GM19395 (cell line): Measurements from ENCODE around the gene HSPBP1.

Experiments
- ATAC-seq: cut with Tn5 transposase; IDR thresholded peaks from one replicate; pipeline ENCODE4 v1.9.1; 2021; ENCODE audit warnings: mild to moderate bottlenecking, moderate library complexity; ENCODE audit not compliant: unreplicated experiment

The HSPBP1 gene

GRCh38 chr19:55256562-55257460 is 23.1 kb downstream of the HSPBP1 start:
- no peak for ATAC-seq

DNA sequence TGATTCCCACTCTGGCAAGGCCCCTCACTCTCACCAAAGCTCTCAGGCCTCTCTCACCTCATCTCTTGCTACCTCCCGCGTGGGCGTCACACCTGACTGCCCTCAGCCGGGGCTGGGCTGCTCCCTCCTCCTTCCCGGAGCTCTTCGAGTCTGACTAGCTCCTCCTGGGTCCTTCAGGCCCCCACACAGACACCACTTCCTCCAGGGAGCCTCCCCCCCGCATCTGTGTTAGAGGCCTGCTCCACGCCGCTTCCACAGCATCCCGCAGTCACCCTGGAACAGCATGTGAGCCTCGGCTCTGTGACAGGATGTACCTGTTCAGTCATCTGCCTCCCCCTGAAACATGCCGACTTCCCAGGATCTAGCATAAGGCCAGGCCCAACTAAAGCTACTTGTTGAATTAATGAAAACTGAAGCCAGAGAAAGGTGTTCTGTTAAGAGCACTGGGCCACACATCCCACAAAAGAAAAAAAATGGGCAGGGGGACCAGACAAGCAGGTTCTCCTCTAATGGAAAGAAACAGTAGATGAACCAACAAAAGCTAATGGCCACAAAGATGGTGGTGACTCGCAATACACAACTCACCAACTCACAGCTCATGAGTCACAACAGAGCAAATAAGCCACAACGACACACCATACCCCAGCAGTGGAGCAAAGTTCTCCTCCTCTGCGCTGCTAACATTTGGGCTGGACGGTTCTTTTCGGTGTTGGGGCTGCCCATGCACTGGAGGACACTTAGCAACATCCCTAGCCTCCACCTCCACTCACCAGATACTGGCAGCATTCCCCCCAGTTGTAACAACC is 24.1 kb downstream of the HSPBP1 start:
- no peak for ATAC-seq

- ATAC-seq = no peak
Measured at GRCh38 chr19:55254625-55254977, 25.3 kb downstream of the HSPBP1 start.

DNA sequence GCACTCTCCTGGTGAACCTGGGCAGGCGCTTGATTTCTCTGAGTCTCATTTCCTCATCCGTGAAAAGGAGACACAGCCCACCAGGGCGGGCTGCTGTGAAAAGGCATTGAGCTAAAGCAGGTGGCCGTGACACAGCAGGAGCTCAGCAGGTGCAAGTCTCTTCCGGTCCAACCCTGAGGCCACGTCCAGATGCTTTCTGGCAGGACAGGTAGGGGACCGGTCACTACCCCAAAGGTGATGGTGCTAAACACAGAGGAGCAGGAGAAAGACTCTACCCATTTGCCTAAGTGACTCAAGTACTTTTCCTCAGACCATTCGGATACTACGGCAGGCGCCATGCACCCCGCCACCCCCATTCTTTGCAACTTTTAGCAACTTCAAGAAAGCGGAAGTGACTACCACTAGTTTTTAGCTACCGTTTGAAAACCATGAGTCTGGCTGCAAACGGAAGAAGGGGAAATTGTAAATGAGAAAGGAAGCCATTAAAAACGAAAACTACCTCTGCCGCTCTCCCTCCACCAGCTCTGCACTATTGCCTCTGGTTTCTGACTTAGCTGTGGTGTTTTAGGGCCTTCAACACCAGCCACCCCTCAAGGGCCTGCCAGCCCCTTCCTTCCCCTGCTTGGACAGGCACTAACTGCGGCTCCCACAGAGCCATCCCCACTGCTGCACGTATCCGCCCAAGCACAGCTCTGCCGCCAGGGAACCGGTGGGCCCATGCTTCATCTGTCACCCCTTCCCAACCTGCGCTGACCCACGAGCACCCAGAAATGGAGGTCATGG is 25.9 kb downstream of the HSPBP1 start:
- ATAC-seq = peak; percentile 53

DNA sequence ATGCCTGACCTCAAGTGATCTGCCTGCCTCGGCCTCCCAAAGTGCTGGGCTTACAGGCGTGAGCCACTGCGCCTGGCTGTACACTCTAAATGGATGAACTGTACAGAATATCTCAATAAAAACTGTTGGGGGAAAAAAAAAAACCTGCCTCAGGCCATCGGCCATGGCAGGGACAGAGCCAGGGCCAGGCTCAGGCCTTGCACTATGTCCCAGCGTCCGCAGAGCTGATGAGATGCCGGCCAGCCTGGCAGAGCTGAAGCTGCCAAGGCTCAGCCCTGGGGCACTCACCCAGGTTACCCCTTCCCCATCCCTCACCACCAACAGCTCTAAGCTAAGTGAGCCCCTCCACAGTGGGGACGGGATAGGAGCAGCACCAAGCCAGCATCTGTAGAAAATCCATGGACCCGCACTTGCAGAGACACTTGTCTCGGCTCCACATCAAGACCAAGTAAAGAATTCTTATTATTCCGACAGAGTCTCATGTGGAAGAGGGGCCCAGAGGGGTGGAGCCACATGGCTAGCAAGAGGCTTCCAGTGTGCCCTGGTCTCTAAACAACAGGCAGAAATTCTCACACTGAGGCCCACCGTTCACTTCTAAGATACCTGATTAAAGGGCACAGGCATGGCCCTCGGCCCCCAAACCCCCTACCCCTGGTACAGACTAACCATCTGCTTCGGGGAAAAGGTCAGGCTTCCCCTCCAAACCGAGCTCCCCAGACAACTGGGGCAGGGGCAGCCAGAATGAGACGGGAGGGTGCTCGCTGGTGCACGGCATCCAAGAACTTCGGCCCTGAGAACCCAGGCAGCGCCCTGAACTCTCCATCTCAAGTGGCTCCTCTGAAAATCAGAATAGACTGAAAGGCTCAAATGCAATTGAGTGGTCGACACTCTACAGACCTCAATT is 26.9 kb downstream of the HSPBP1 start:
- peak; percentile 5 for ATAC-seq

DNA sequence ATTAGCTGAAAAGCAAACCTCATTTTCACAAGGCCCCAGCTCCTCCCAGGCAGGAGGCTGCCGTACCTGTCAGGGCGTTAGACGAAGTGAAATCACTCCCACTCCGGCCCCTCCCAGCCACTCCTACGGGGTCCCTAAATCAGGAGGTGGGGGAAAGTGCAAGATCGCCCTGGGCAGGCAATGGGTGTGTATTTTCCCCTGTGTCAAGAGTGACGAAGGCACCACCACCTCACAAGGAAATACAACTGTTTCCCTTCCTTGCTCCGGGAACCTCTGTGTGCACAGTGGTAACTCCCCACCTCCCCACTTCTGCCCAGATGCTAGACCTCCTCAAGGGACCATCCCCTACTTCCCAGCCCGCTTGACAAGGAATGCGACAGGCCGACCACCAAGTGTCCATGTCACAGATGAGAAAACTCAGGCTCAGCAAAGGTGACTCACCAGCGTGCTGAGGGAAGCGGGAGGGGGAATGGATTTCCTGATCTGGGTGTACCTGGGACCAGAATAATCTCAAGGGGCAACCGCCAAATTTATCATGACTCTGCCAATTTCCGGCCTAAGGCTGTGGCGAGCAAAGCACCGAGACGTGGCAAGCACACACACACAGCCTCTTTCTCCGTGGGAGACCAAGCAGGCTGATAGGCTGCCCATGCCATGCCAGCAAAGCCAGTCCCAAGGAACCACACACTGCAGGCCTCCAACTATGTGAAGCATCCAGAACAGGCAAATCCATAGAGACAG is 28.4 kb downstream of the HSPBP1 start:
- no peak for ATAC-seq

DNA sequence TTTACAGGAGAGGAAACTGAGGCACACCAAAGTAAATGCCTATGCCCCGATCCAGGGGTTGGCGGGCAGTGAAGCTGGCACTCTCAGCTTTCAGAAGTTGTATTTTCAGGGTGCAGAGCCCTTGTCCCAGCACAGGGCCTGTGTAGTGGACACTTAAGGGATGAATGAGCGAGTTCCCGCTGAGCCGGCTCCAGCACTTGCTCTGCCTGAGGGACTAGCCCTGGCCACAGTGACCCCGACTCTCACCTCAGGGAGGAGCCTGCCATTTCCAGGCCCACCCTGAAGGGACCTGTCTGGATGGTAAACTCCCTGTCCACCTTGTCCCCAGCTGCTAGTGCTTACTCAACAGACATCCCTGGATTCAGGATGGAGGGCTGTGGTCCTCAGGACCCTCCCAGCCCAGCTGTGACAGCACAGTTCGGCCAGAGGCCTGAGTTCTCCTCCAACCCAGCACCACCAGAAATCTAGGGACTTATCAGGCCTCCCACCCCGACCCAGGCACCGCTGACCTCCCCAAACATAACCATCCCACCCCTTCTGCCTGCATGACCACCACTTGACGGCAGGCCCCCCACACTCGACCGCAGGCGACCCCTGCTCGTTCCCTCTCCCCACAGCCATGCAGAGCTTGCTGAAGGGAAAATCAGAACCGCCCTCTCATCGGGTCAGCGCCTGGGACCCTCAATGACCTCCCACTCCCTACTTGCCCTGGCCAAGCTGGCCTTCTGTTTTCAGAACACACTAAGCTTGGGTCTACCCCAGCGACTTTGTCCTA is 29.5 kb downstream of the HSPBP1 start:
- no peak for ATAC-seq

- ATAC-seq = no peak
Measured at GRCh38 chr19:55249841-55250240, 30.1 kb downstream of the HSPBP1 start.

GRCh38 chr19:55248704-55249103 is 31.2 kb downstream of the HSPBP1 start:
- ATAC-seq = no peak

GRCh38 chr19:55248166-55248675 is 31.7 kb downstream of the HSPBP1 start:
- ATAC-seq = no peak

GRCh38 chr19:55247621-55248099 is 32.2 kb downstream of the HSPBP1 start:
- no peak for ATAC-seq

DNA sequence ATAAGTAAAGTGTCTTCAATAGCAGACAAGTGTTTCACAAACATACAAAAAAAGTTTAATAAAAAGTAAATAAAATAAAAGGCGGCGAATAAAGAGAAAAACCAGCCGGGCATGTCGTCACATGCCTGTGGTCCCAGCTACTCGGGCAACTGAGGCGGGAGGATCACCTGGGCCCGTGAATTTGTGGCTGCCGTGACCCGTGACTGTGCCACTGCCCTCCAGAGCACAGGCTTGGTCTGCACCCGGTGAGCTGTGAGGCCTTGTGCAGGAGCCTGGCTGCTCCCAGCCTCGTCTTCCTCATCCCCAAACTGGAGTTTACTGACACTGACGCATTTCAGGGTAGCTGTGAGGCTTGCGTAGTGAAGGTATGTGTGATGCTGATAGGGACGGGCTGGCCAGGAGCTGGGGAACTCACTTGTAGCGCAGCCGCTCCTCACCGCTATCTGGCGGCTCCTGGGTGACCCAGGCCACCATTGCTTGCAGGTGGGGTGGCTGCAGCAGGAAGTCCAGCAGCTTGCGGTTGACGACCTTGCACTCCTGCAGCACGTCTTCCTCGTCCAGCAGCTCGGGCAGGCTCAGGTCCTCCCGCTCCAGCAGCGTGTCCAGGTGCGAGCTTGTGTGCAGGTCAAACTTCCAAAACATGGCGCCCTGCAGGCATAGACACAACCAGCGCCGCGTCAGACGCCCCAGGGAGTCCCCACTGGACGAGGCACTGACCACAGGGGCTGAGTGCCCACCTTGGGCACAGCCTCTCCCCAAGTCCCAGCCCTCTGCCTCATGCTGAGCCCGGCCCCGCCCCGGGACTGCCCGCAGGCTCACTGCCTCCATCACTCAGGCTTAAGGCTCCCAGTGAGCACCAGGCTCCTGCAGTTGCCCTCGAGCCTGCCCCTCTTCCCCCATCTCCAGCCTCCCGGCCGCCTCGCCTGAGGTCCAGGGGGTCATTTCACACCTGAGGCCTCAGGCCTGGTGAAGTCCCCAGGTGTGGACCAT is 33.2 kb downstream of the HSPBP1 start:
- ATAC-seq = no peak

- ATAC-seq = no peak
Measured at GRCh38 chr19:55245236-55245904, 34.5 kb downstream of the HSPBP1 start.

DNA sequence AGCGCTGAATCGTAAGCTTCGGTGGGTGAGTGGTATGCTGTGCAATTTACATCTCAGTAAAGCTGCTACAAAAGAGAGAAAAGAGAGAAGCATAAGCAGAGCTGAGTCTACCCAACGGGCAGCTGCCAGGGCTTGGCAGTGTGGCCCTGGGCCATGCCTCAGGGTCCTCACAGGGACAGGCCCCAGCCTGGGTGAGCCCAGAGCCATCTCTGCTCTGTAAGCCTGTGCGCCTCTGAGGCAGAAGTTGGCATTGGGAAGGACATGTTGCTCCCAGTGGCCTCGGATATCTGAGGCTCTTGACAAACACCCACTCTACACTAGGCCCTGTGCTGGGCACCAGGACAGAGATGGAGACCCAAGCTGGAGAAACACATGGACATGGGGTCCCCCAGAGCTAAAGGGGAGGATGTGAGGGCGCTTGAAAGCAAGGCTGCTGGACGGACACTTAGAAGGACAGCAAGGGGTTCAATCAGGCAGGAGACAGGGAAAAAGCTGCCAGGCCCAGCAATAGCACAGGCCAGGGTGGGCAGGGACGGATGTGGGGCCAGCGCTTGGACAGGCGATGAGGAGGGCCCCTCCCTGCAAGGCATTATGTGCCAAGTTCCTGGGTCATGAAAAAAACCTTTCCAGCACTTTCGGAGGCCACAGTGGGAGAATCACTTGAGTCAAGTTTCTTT is 35.8 kb downstream of the HSPBP1 start:
- ATAC-seq = no peak

- ATAC-seq = no peak
Measured at GRCh38 chr19:55242517-55242916, 37.4 kb downstream of the HSPBP1 start.

- ATAC-seq = no peak
Measured at GRCh38 chr19:55241935-55242464, 37.9 kb downstream of the HSPBP1 start.
